OCI-LY3 (cell line): Measurements from ENCODE around the gene DAP3.

Experiments used
- EZH2phosphoT487 ChIP-seq: fragments of 200-600 bp; shearing (Covaris generic); IDR thresholded peaks from 2 replicates; pipeline ENCODE4 v1.6.1; 2018; ENCODE audit warnings: antibody characterized with exemption, mixed run types, low read depth
- TF ChIP-seq, protein P1 (sequence below): fragments of 200-600, 300-600 bp; sonication (generic); IDR thresholded peaks from 2 replicates; pipeline ENCODE4 v1.5.1; 2014; ENCODE audit warnings: antibody characterized with exemption, low read length, low read depth

DNA sequence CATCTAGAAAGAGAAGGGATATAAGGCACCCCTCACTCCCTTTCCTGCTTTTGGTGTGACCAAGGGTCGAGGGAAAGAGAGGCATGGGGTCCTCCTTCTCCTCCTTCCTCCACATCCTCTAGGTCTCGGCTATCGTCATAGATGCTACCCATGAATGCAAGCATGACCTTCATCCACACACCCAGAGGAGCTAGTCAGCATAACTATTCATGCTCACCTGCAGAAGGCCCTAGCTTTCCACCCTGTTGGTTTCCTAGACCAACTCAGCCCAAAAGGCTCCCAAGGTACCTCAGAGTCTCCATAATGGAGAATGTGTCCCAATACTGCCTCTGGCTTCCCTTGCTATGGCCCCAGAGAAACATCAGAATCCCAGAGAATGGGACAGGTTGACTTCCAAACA, 45.7 kb upstream of the DAP3 start:
- TF ChIP-seq, protein P1, sequence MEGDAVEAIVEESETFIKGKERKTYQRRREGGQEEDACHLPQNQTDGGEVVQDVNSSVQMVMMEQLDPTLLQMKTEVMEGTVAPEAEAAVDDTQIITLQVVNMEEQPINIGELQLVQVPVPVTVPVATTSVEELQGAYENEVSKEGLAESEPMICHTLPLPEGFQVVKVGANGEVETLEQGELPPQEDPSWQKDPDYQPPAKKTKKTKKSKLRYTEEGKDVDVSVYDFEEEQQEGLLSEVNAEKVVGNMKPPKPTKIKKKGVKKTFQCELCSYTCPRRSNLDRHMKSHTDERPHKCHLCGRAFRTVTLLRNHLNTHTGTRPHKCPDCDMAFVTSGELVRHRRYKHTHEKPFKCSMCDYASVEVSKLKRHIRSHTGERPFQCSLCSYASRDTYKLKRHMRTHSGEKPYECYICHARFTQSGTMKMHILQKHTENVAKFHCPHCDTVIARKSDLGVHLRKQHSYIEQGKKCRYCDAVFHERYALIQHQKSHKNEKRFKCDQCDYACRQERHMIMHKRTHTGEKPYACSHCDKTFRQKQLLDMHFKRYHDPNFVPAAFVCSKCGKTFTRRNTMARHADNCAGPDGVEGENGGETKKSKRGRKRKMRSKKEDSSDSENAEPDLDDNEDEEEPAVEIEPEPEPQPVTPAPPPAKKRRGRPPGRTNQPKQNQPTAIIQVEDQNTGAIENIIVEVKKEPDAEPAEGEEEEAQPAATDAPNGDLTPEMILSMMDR, result no peak
- TF ChIP-seq EZH2phosphoT487, result no peak
